HG02798 (cell line): Measurements from ENCODE around the gene DPH1.
"Not testable (repeated sequence)": the region's sequence is repeated elsewhere in the genome, so short reads cannot be mapped to it uniquely, and the experiment has no call there.

Experiments used
- ATAC-seq: cut with Tn5 transposase; IDR thresholded peaks from one replicate; pipeline ENCODE4 v1.9.1; 2021; ENCODE audit warnings: mild to moderate bottlenecking; ENCODE audit not compliant: unreplicated experiment, poor library complexity

DPH1 gene

GRCh38 chr17:2029911-2030778 lies at the start of gene DPH1:
DPH1 (plus strand) TSS chr17:2030153; CDS start chr17:2030170, 17 bp downstream.
- ATAC-seq, result peak; percentile 74

GRCh38 chr17:1980665-1981250 lies 49.2 kb upstream of the DPH1 start:
- ATAC-seq, result no peak

- not testable (repeated sequence) for ATAC-seq
Observed at GRCh38 chr17:1982793-1983366, 47.1 kb upstream of the DPH1 start.

- no peak for ATAC-seq
Observed at GRCh38 chr17:1985093-1985492, 44.9 kb upstream of the DPH1 start.

GRCh38 chr17:1985686-1986085 lies 44.3 kb upstream of the DPH1 start:
- ATAC-seq, result no peak

- ATAC-seq, result no peak
Observed at GRCh38 chr17:1986783-1987451, 43.0 kb upstream of the DPH1 start.

GRCh38 chr17:1989135-1989534 lies 40.8 kb upstream of the DPH1 start:
- ATAC-seq, result no peak

GRCh38 chr17:1992541-1992940 lies 37.4 kb upstream of the DPH1 start:
- ATAC-seq, result no peak

- ATAC-seq, result no peak
Observed at GRCh38 chr17:1994707-1995106, 35.2 kb upstream of the DPH1 start.

GRCh38 chr17:1995321-1995892 lies 34.5 kb upstream of the DPH1 start:
- ATAC-seq, result no peak

- ATAC-seq, result no peak
Observed at GRCh38 chr17:1995907-1996799, 33.8 kb upstream of the DPH1 start.

GRCh38 chr17:1996800-1997288 lies 33.1 kb upstream of the DPH1 start:
- ATAC-seq, result no peak

GRCh38 chr17:1997289-1997926 lies 32.5 kb upstream of the DPH1 start:
- no peak for ATAC-seq

GRCh38 chr17:1997927-1998742 lies 31.8 kb upstream of the DPH1 start:
- ATAC-seq, result no peak

- ATAC-seq, result no peak
Observed at GRCh38 chr17:1999557-2000251, 30.2 kb upstream of the DPH1 start.

- no peak for ATAC-seq
Observed at GRCh38 chr17:2002767-2003329, 27.1 kb upstream of the DPH1 start.

- ATAC-seq, result no peak
Observed at GRCh38 chr17:2003525-2003924, 26.4 kb upstream of the DPH1 start.
